HFF-Myc (cell line): ENCODE data around the gene PIAS2.

Source experiments
- DNase-seq: peaks from one replicate; pipeline ENCODE4 v3.0.0-alpha.2; 2011; ENCODE audit warnings: low read depth; ENCODE audit errors: extremely low read depth
- H3K4me3 ChIP-seq: replicated peaks from 2 replicates; pipeline ENCODE4 v1.5.1; 2011; ENCODE audit warnings: low read depth, mild to moderate bottlenecking, control low read depth, low read length
- CTCF ChIP-seq: IDR thresholded peaks from 2 replicates; pipeline ENCODE4 v1.5.1; 2012; ENCODE audit warnings: mild to moderate bottlenecking, low read depth, low read length, control low read depth; ENCODE audit errors: missing control alignments

PIAS2 gene

GRCh38 chr18:46917803-46918600, 695 bp upstream of the PIAS2 start:
- TF ChIP-seq CTCF, result no peak
- H3K4me3 ChIP-seq, result peak overlapping the region; percentile 53
- DNase-seq, result peak; percentile 21

- H3K4me3 ChIP-seq, result peak overlapping the region; percentile 53
- TF ChIP-seq CTCF, result no peak
- no peak for DNase-seq
Measured at GRCh38 chr18:46916551-46917107, 678 bp downstream of the PIAS2 start.

- peak overlapping the region; percentile 53 for H3K4me3 ChIP-seq
- no peak for TF ChIP-seq CTCF
- no peak for DNase-seq
Measured at GRCh38 chr18:46915800-46916550, 1.3 kb downstream of the PIAS2 start.

GRCh38 chr18:46910856-46911255, 6.5 kb downstream of the PIAS2 start:
- DNase-seq, result no peak
- no peak overlapping the region for H3K4me3 ChIP-seq
- TF ChIP-seq CTCF, result no peak

- no peak for DNase-seq
- H3K4me3 ChIP-seq, result no peak overlapping the region
- TF ChIP-seq CTCF, result no peak
Measured at GRCh38 chr18:46909497-46909896, 7.8 kb downstream of the PIAS2 start.

GRCh38 chr18:46903406-46903805, 13.9 kb downstream of the PIAS2 start:
- TF ChIP-seq CTCF, result no peak

More at GRCh38 chr18:46903406-46903805, 13.9 kb downstream of the PIAS2 start:
- DNase-seq, result no peak
- no peak overlapping the region for H3K4me3 ChIP-seq
